Stimulated activated CD4-positive, alpha-beta T cell treated with anti-CD3 and anti-CD28 coated beads, Interleukin-12 subunit alpha, Interleukin-12 subunit beta, amount 100 ng/mL, for 4 hours (primary cell): ENCODE measurements around the gene DMWD.
"Not testable (repeated sequence)": the region's sequence is repeated elsewhere in the genome, so short reads cannot be mapped to it uniquely, and the experiment has no call there.

Source experiments
- DNase-seq: peaks from one replicate; pipeline ENCODE4 v3.0.0-alpha.2; 2020

The DMWD gene

GRCh38 chr19:45815481-45816216 lies 23.0 kb upstream of the DMWD start:
- DNase-seq, result no peak

GRCh38 chr19:45814851-45815480 lies 22.3 kb upstream of the DMWD start, which contains the start of gene RSPH6A:
Gene RSPH6A (minus strand): TSS chr19:45815308. CDS start chr19:45815176, 132 bp downstream.
- no peak for DNase-seq

GRCh38 chr19:45814166-45814780 lies 21.6 kb upstream of the DMWD start:
- DNase-seq, result no peak

GRCh38 chr19:45812297-45812696 lies 19.7 kb upstream of the DMWD start:
- DNase-seq, result no peak

GRCh38 chr19:45809643-45810159 lies 17.1 kb upstream of the DMWD start:
- DNase-seq, result no peak

- DNase-seq, result no peak
Measured at GRCh38 chr19:45805719-45806118, 13.1 kb upstream of the DMWD start.

GRCh38 chr19:45804959-45805230 lies 12.2 kb upstream of the DMWD start:
- no peak for DNase-seq

- no peak for DNase-seq
Measured at GRCh38 chr19:45804140-45804958, 11.7 kb upstream of the DMWD start.

GRCh38 chr19:45801603-45802175 lies 9.0 kb upstream of the DMWD start:
- no peak for DNase-seq

GRCh38 chr19:45800070-45800553 lies 7.5 kb upstream of the DMWD start:
- DNase-seq, result no peak

- not testable (repeated sequence) for DNase-seq
Measured at GRCh38 chr19:45799541-45799940, 6.9 kb upstream of the DMWD start.

- DNase-seq, result peak; percentile 53
Measured at GRCh38 chr19:45798995-45799517, 6.4 kb upstream of the DMWD start.

- DNase-seq, result no peak
Measured at GRCh38 chr19:45794627-45795026, 2.0 kb upstream of the DMWD start.

- no peak for DNase-seq
Measured at GRCh38 chr19:45793876-45794275, 1.2 kb upstream of the DMWD start.

GRCh38 chr19:45793178-45793564 lies 526 bp upstream of the DMWD start:
- DNase-seq, result no peak

- DNase-seq, result no peak
Measured at GRCh38 chr19:45791744-45792469, 738 bp downstream of the DMWD start.

- no peak for DNase-seq
Measured at GRCh38 chr19:45790942-45791341, 1.7 kb downstream of the DMWD start.

- DNase-seq, result no peak
Measured at GRCh38 chr19:45789035-45789786, 3.4 kb downstream of the DMWD start.

GRCh38 chr19:45786533-45786894 lies 6.1 kb downstream of the DMWD start:
- DNase-seq, result no peak

- DNase-seq, result no peak
Measured at GRCh38 chr19:45785781-45786532, 6.7 kb downstream of the DMWD start.
